Measurements from ENCODE around the gene KRT31.
"Not testable (repeated sequence)": the region's sequence is repeated elsewhere in the genome, so short reads cannot be mapped to it uniquely, and the experiment has no call there.

Gene KRT31

DNA sequence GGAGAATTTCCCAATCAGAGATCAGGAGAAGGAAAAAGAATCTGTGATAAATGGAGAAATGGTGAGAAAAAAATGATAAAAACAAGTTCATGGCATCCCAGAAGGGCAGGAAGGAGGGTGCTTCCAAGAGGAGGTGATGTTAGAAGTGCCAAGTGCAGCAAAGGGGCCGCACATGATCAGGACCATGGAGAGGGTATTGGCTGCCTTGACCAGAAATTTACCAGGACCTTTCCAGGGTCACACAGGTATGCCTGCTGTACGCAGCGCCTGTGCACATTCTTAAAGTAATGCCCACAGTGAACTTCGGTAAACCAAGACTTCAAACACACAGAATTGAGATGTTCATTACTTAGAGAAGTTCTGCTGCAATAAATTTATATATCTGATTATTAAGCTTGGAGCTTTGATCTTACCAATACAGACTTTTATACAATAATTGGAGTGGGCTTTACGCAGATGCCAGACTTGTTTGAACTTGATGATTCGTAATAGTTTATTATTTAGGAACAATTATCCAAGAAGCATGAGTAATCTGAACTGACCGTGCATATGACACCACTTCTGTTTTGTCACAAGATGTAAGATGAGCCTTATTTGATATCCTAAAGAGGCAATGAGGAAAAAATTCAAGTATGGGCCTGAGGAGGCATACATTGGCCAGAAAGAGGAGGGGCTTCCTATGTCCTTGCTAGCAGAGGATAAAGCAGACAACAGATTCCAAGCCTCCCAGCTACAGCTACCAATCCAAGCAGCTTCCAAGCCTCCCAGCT, 44.6 kb downstream of the KRT31 start:
- H3K9ac ChIP-seq (ENCODE audit: low read length), result no peak overlapping the region
- no peaks in the 10 kb centered on the region for H3K4me1 ChIP-seq (ENCODE audit: insufficient read depth, low read length)
- no peaks in the 10 kb centered on the region for H3K27me3 ChIP-seq (ENCODE audit: control insufficient read depth in 1 of 2, insufficient read depth in 2 of 2, low read length in 2 of 2)
- no peak overlapping the region for H3K4me3 ChIP-seq (ENCODE audit: low read depth in 1 of 2, low read length in 2 of 2)
- no peaks in the 10 kb centered on the region for H3K9me3 ChIP-seq (ENCODE audit: low read length)
- H3K36me3 ChIP-seq (ENCODE audit: insufficient read depth, low read length), result no peaks in the 10 kb centered on the region
- no peak overlapping the region for H3K27ac ChIP-seq (ENCODE audit: low read depth, low read length)

DNA sequence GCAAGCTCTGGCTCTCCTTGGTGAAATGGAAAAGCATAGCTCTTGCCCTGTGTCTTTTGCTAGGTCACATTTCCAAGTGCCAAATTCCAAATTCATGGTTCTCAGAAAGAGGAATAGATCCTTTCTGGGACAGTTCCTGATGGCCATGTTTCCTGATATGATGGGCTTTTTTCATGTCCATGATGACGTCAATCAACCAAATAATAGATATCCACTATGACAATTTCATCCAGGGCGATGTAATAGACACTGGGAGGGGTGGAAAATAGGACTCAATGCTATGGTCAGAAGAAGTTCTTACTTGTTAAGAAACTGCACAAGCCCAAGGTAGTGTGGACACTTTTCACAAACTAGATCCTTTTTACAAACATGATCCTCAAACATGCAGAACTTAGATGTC, 46.2 kb downstream of the KRT31 start:
- no peaks in the 10 kb centered on the region for H3K36me3 ChIP-seq (ENCODE audit: insufficient read depth, low read length)
- H3K4me1 ChIP-seq (ENCODE audit: insufficient read depth, low read length), result no peaks in the 10 kb centered on the region
- no peak overlapping the region for H3K4me3 ChIP-seq (ENCODE audit: low read depth in 1 of 2, low read length in 2 of 2)
- H3K9me3 ChIP-seq (ENCODE audit: low read length), result no peaks in the 10 kb centered on the region
- H3K27ac ChIP-seq (ENCODE audit: low read depth, low read length), result no peak overlapping the region
- no peaks in the 10 kb centered on the region for H3K27me3 ChIP-seq (ENCODE audit: control insufficient read depth in 1 of 2, insufficient read depth in 2 of 2, low read length in 2 of 2)
- H3K9ac ChIP-seq (ENCODE audit: low read length), result no peak overlapping the region

- not testable (repeated sequence) for H3K36me3 ChIP-seq (ENCODE audit: insufficient read depth, low read length); H3K4me3 ChIP-seq (ENCODE audit: low read depth in 1 of 2, low read length in 2 of 2); H3K27ac ChIP-seq (ENCODE audit: low read depth, low read length); H3K27me3 ChIP-seq (ENCODE audit: control insufficient read depth in 1 of 2, insufficient read depth in 2 of 2, low read length in 2 of 2); H3K9ac ChIP-seq (ENCODE audit: low read length); H3K4me1 ChIP-seq (ENCODE audit: insufficient read depth, low read length); H3K9me3 ChIP-seq (ENCODE audit: low read length)
Measured at GRCh38 chr17:41350381-41350878, 47.0 kb downstream of the KRT31 start, which contains the start of gene KRT33A. Gene KRT33A (minus strand): TSS chr17:41350828. CDS start chr17:41350767, 61 bp downstream.

- H3K27ac ChIP-seq (ENCODE audit: low read depth, low read length), result no peak overlapping the region
- H3K9me3 ChIP-seq (ENCODE audit: low read length), result no peaks in the 10 kb centered on the region
Measured at GRCh38 chr17:41347869-41348760, 49.3 kb downstream of the KRT31 start.

GRCh38 chr17:41346421-41346820, 51.0 kb downstream of the KRT31 start:
- H3K27ac ChIP-seq (ENCODE audit: low read depth, low read length); H3K36me3 ChIP-seq (ENCODE audit: insufficient read depth, low read length); H3K4me3 ChIP-seq (ENCODE audit: low read depth in 1 of 2, low read length in 2 of 2); H3K4me1 ChIP-seq (ENCODE audit: insufficient read depth, low read length); H3K9me3 ChIP-seq (ENCODE audit: low read length); H3K27me3 ChIP-seq (ENCODE audit: control insufficient read depth in 1 of 2, insufficient read depth in 2 of 2, low read length in 2 of 2); H3K9ac ChIP-seq (ENCODE audit: low read length): not testable (repeated sequence)

More at GRCh38 chr17:41347869-41348760, 49.3 kb downstream of the KRT31 start:
- no peak overlapping the region for H3K4me3 ChIP-seq (ENCODE audit: low read depth in 1 of 2, low read length in 2 of 2)
- H3K36me3 ChIP-seq (ENCODE audit: insufficient read depth, low read length), result no peaks in the 10 kb centered on the region
- no peaks in the 10 kb centered on the region for H3K4me1 ChIP-seq (ENCODE audit: insufficient read depth, low read length)
- no peak overlapping the region for H3K9ac ChIP-seq (ENCODE audit: low read length)
- no peaks in the 10 kb centered on the region for H3K27me3 ChIP-seq (ENCODE audit: control insufficient read depth in 1 of 2, insufficient read depth in 2 of 2, low read length in 2 of 2)

DNA sequence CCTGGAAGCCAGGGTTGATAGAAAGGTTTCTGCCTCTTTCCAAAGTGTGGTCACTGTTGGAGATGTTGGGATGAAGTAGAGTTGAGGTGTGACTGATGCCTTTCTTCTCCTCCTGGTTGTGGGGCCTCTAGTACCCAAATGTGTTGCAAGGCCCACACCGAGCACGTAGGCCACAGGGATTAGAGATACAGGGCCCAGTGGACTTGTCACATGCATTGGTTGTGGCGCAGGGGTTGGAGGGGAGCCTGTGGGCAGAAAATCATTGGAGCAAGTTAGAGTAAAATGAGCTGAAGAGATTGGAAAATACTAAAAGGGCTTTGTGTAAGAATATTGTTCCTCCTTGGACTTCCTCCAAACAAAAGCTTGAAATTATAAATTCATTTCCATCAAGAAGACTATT, 51.4 kb downstream of the KRT31 start:
- Histone ChIP-seq H3K4me1 (ENCODE audit: insufficient read depth, low read length) (no peaks in the 10 kb centered on the region), H3K27ac (ENCODE audit: low read depth, low read length) (no peak overlapping the region), H3K9ac (ENCODE audit: low read length) (no peak overlapping the region), H3K9me3 (ENCODE audit: low read length) (no peaks in the 10 kb centered on the region), H3K36me3 (ENCODE audit: insufficient read depth, low read length) (no peaks in the 10 kb centered on the region), H3K27me3 (ENCODE audit: control insufficient read depth in 1 of 2, insufficient read depth in 2 of 2, low read length in 2 of 2) (no peaks in the 10 kb centered on the region), H3K4me3 (ENCODE audit: low read depth in 1 of 2, low read length in 2 of 2) (no peak overlapping the region)
